Ishikawa (cell line): ENCODE results near the gene TSPAN16.
A peak's percentile ranks its signal among the peaks of the same experiment; 100 is the strongest.

Experiments
- CEBPB ChIP-seq: IDR thresholded peaks from 2 replicates; pipeline ENCODE4 v1.6.1; 2012
- CREB1 ChIP-seq: IDR thresholded peaks from 2 replicates; pipeline ENCODE4 v1.6.1; 2012; ENCODE audit warnings: low read depth
- EGR1 ChIP-seq: IDR thresholded peaks from 2 replicates; pipeline ENCODE4 v1.6.1; 2012
- EP300 ChIP-seq: IDR thresholded peaks from 2 replicates; pipeline ENCODE4 v1.6.1; 2012; ENCODE audit warnings: borderline replicate concordance
- FOXM1 ChIP-seq: IDR thresholded peaks from 2 replicates; pipeline ENCODE4 v1.6.1; 2012; ENCODE audit warnings: low read depth, borderline replicate concordance
- NFIC ChIP-seq: IDR thresholded peaks from 2 replicates; pipeline ENCODE4 v1.6.1; 2012
- RAD21 ChIP-seq: IDR thresholded peaks from 2 replicates; pipeline ENCODE4 v1.6.1; 2012; ENCODE audit warnings: low read depth
- REST ChIP-seq: IDR thresholded peaks from 2 replicates; pipeline ENCODE4 v1.6.1; 2012; ENCODE audit warnings: low read depth, mild to moderate bottlenecking
- TAF1 ChIP-seq: IDR thresholded peaks from 2 replicates; pipeline ENCODE4 v1.6.1; 2012; ENCODE audit warnings: low read depth, mild to moderate bottlenecking
- TCF12 ChIP-seq: IDR thresholded peaks from 2 replicates; pipeline ENCODE4 v1.6.1; 2012; ENCODE audit warnings: low read depth
- TEAD4 ChIP-seq: IDR thresholded peaks from 2 replicates; pipeline ENCODE4 v1.6.1; 2012
- YY1 ChIP-seq: IDR thresholded peaks from 2 replicates; pipeline ENCODE4 v1.6.1; 2012; ENCODE audit warnings: low read depth
- ZBTB7A ChIP-seq: IDR thresholded peaks from 2 replicates; pipeline ENCODE4 v1.6.1; 2012; ENCODE audit warnings: low read depth
- TF ChIP-seq, protein P1 (sequence below): IDR thresholded peaks from 2 replicates; pipeline ENCODE4 v1.6.1; 2012
- TF ChIP-seq, protein P2 (sequence below): IDR thresholded peaks from 2 replicates; pipeline ENCODE4 v1.6.1; 2012

The TSPAN16 gene

GRCh38 chr19:11265785-11266236, 30.1 kb upstream of the TSPAN16 start:
- TF ChIP-seq ZBTB7A, result no peak

- TF ChIP-seq CEBPB (peak; percentile 40; the same call in 1 of the 2 replicates), YY1 (no peak)
Observed at GRCh38 chr19:11267316-11268085, 28.5 kb upstream of the TSPAN16 start.

DNA sequence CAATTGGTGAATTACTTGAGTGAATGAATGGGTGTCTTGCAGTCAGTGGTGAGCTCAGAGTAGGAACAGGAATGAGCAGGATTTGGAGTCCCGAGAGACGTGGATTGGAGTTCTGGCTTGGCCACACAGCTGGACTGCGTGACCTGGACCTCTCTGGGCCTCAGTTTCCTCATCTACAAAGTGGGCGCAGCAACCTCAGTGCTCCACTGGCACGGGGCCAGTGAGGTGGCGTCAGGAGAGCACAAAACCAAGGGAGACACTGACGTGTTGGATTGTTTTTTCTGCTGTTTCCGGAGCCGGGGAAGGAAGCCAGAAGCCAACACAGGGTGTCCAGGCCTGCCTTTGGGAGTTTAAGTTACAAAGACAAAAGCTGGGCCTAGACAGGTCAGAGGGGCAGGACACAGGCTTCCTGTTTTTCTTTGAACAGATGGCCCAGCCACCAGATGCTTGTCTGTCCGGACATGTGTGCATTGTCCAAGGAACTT, 27.1 kb upstream of the TSPAN16 start:
- TF ChIP-seq REST (no peak), NFIC (peak; percentile 65; the same call in 1 of the 2 replicates), TAF1 (no peak), CREB1 (no peak), YY1 (no peak), ZBTB7A (no peak), RAD21 (no peak)
- TF ChIP-seq, protein P1, sequence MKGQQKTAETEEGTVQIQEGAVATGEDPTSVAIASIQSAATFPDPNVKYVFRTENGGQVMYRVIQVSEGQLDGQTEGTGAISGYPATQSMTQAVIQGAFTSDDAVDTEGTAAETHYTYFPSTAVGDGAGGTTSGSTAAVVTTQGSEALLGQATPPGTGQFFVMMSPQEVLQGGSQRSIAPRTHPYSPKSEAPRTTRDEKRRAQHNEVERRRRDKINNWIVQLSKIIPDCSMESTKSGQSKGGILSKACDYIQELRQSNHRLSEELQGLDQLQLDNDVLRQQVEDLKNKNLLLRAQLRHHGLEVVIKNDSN, result no peak

GRCh38 chr19:11269408-11269807, 26.6 kb upstream of the TSPAN16 start:
- no peak for TF ChIP-seq TAF1
- no peak for TF ChIP-seq EP300
- TF ChIP-seq, protein P2, sequence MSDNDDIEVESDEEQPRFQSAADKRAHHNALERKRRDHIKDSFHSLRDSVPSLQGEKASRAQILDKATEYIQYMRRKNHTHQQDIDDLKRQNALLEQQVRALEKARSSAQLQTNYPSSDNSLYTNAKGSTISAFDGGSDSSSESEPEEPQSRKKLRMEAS, result no peak
- TF ChIP-seq ZBTB7A, result no peak
- no peak for TF ChIP-seq REST
- TF ChIP-seq, protein P1, result no peak
- no peak for TF ChIP-seq YY1
- TF ChIP-seq EGR1, result no peak
- no peak for TF ChIP-seq CEBPB
- no peak for TF ChIP-seq RAD21
- no peak for TF ChIP-seq CREB1
- TF ChIP-seq NFIC, result no peak
- TF ChIP-seq FOXM1, result no peak
- TF ChIP-seq TCF12, result no peak
- TF ChIP-seq TEAD4, result no peak

- TF ChIP-seq EP300 (no peak), FOXM1 (no peak), RAD21 (no peak), TEAD4 (no peak), TAF1 (no peak), CEBPB (no peak), EGR1 (no peak), CREB1 (no peak), TCF12 (no peak), YY1 (no peak), ZBTB7A (no peak)
- TF ChIP-seq, protein P2, result no peak
- TF ChIP-seq, protein P1, result no peak
Observed at GRCh38 chr19:11273296-11273695, 22.7 kb upstream of the TSPAN16 start.

DNA sequence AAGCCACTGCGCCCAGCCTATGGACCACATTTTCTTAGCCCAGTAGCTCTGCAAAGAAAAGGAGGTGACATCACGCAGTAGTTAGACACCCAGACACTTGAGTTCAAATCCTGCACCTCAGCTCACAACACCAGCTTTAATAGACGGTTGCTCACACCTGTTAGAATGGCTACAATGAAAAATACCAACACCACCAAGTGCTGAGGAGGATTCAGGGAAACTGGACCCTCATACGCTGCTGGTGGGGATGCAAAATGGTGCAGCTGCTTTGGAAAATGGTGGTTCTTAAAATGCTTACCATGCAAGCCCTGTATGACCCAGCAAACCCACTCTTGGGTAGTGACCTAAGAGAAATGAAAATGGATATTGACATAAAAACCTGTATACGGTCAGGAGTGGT, 22.0 kb upstream of the TSPAN16 start:
- TF ChIP-seq RAD21, result no peak
- TF ChIP-seq, protein P2, result no peak
- TF ChIP-seq EP300, result no peak
